ENCODE results near the gene PAGE3. TPM values are rescaled to one million over a fixed set of nuclear protein-coding genes. Genes with fewer than 3 reads are reported as not detected.
A peak's percentile ranks its signal among the peaks of the same experiment; 100 is the strongest.

PAGE3 gene
- total RNA-seq, 1 experiment from 2014 or later, result not detected

GRCh38 chrX:55210931-55211677 lies 53.6 kb downstream of the PAGE3 start:
- DNase-seq (ENCODE audit: low read depth, low spot score) (no peak), ATAC-seq (no peak)
- Histone ChIP-seq H3K9me3 (ENCODE audit: control insufficient read depth in 1 of 2, insufficient read depth in 1 of 2, low read depth in 1 of 2, low read length in 2 of 2) (no peaks in the 10 kb centered on the region), H4K20me1 (ENCODE audit: insufficient read depth) (no peaks in the 10 kb centered on the region), H3K36me3 (ENCODE audit: control insufficient read depth in 1 of 2, insufficient read depth in 2 of 2, low read length in 2 of 2) (no peaks in the 10 kb centered on the region), H3K27me3 (ENCODE audit: insufficient read depth, low read length) (no peaks in the 10 kb centered on the region), H3K9ac (ENCODE audit: low read length) (no peak overlapping the region), H3K79me2 (ENCODE audit: insufficient read depth, low read length) (no peaks in the 10 kb centered on the region), H3K27ac (ENCODE audit: low read depth, low read length) (no peak overlapping the region), H2AFZ (ENCODE audit: low read depth, low read length, poor library complexity, severe bottlenecking) (no peak overlapping the region), H3K4me3 (replicated peaks in 1 of 2; ENCODE audit: low read depth in 1 of 2, low read length in 2 of 2) (no peak overlapping the region), H3K4me1 (ENCODE audit: control insufficient read depth in 1 of 2, insufficient read depth in 2 of 2, low read length in 2 of 2) (no peaks in the 10 kb centered on the region), H3K4me2 (ENCODE audit: low read length) (no peak overlapping the region), H3K9me2 (ENCODE audit: insufficient read depth) (no peaks in the 10 kb centered on the region)
- RAD21 ChIA-PET (ENCODE audit: low non-redundant PET in 1 of 2, low total read pairs in 2 of 2, uncharacterized antibody in 2 of 2, unreplicated experiment in 2 of 2), result no interaction called here
- POLR2A ChIA-PET, result no interaction called here
- TF ChIP-seq ZFX (IDR thresholded peaks at IDR 0.05) (no peak), CTCF (IDR thresholded peaks at IDR 0.05 in 2 of 3, conservative IDR thresholded peaks at IDR 0.05 in 1 of 3; ENCODE audit: borderline replicate concordance in 1 of 3, insufficient read depth in 1 of 3, low read depth in 2 of 3, low read length in 2 of 3) (peak in 1 of 3 experiments; percentile 36; a peak in 2 of 6 replicates), ZBTB33 (IDR thresholded peaks at IDR 0.05; ENCODE audit: extremely low read depth, insufficient replicate concordance, low read length) (no peak), SP1 (IDR thresholded peaks at IDR 0.05; ENCODE audit: low read depth) (no peak), RAD21 (IDR thresholded peaks at IDR 0.05; ENCODE audit: low read depth) (peak; percentile 48)
- intact Hi-C loops (cut with micrococcal nuclease), result loop anchor here (1.0 kb wide), 1 partner anchor 76 kb away; no protein-coding TSS in a partner anchor
- CTCF ChIA-PET, result no interaction called here
- BruUV-seq (replicated peaks), result no TSS peak

Other genes starting within 250 kb of the PAGE3 start
- not detected for gene ALAS2, start 233.9 kb downstream of the PAGE3 start, total RNA-seq (2021; ENCODE audit: unreplicated experiment)
- gene PAGE2B, start 189.9 kb downstream of the PAGE3 start, total RNA-seq (2021; ENCODE audit: unreplicated experiment), result not detected
- gene PAGE2, start 175.9 kb downstream of the PAGE3 start, total RNA-seq (2021; ENCODE audit: unreplicated experiment), result not detected
- gene PAGE5, start 44.6 kb downstream of the PAGE3 start, total RNA-seq (2021; ENCODE audit: unreplicated experiment), result not detected
- gene MAGEH1, start 187.2 kb upstream of the PAGE3 start, total RNA-seq (2021; ENCODE audit: unreplicated experiment), result 0.20 TPM
- not detected for gene USP51, start 224.9 kb upstream of the PAGE3 start, total RNA-seq (2021; ENCODE audit: unreplicated experiment)

All from HCT116 (cell line).